ENCODE data around the gene PRDM16.

PRDM16 gene

DNA sequence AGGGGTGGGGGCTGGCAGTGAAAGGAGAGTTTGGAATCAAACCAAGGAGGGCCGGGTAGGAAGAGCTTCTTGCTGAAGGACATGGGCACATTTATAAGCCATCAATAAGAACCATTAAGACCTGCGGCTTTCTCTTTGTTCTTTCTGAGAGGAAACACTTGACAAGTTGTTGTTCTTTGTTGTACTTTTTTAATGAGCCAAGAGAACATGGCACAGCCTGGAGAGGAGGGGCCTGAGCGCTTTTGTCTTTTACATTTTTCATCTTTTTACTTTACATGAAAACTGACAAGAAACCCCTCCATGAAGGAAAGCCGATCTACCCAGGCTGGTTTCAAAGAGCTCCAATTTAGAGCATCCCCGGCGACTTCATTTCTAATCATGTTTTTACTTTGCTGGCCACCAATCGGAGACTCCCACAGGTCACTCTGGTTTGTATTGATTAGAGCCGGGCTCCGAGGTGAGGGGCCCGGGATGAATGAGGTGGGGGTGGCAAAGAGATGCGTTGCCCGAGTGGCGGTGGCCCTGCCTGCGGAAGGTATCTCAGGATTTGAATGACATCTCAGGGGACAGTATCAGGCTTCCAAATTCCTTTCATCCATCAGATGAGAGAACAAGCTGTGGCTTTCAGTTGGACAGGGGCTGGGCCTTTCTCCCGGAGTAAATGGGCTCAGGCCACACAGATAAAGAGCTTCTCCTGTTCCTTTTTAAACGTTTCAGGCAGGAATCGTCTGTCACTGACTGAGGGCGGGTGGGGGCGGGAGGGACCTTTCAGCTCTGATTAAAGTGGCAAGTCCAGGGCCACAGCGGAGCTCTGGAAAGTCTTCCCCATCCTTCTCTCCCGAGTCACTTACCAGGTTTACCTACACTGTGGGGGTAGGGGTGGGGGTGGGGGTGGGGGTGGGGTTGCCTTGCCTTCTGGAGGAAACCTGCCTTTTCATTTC, 246.7 kb downstream of the PRDM16 start:
- H3K27ac ChIP-seq, result no peak overlapping the region
- TF ChIP-seq, protein P1, sequence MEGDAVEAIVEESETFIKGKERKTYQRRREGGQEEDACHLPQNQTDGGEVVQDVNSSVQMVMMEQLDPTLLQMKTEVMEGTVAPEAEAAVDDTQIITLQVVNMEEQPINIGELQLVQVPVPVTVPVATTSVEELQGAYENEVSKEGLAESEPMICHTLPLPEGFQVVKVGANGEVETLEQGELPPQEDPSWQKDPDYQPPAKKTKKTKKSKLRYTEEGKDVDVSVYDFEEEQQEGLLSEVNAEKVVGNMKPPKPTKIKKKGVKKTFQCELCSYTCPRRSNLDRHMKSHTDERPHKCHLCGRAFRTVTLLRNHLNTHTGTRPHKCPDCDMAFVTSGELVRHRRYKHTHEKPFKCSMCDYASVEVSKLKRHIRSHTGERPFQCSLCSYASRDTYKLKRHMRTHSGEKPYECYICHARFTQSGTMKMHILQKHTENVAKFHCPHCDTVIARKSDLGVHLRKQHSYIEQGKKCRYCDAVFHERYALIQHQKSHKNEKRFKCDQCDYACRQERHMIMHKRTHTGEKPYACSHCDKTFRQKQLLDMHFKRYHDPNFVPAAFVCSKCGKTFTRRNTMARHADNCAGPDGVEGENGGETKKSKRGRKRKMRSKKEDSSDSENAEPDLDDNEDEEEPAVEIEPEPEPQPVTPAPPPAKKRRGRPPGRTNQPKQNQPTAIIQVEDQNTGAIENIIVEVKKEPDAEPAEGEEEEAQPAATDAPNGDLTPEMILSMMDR (conservative IDR thresholded peaks at IDR 0.05), result no peak
- TF ChIP-seq ZFX (IDR thresholded peaks at IDR 0.05), result no peak

DNA sequence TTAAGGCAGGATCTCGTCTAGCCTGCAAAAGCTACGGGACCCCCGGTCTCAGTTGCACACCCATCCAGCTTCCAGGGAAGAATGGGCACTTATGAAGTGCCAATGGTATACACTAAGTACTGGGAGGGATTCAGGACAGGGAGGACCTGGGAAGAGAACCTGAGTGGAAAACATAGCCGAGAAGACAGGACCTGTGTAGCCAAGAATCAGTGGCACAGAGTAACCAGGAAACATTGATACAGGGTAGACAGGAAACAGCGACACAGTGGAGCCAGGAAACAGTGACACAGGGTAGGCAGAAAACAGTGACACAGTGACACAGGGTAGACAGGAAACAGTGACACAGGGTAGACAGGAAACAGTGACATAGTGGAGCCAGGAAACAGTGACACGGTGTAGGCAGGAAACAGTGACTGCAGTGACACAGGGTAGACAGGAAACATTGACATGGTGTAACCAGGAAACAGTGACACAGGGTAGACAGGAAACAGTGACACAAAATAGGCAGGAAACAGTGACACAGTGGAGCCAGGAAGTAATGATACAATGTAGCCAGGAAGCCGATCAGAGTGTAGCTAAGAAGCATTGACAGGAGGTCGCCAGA, 247.4 kb downstream of the PRDM16 start:
- TF ChIP-seq, protein P1 (conservative IDR thresholded peaks at IDR 0.05), result no peak
- no peak for TF ChIP-seq ZFX (IDR thresholded peaks at IDR 0.05)
- H3K27ac ChIP-seq, result no peak overlapping the region

DNA sequence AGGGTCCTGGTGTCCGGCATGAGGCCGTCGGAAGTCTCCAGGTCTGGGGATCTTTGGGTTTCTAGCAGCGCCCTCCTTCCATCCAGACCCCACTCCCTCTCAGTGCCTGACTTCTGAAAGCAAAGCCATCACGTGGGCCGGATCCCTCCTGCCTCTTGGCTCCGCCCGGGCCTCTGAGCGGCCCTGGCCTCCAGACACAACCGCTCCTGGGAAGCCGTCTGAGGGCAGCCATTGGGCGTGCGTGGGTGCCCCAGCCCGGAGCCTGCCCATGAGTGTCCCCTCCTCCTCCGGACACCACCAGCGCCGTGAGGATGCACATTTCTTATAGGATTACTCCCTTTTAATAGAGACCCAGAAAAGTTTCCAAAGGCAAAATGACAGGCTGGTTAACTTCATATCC, 248.5 kb downstream of the PRDM16 start:
- TF ChIP-seq, protein P1 (conservative IDR thresholded peaks at IDR 0.05), result no peak
- TF ChIP-seq ZFX (IDR thresholded peaks at IDR 0.05), result no peak
- H3K27ac ChIP-seq, result no peak overlapping the region

DNA sequence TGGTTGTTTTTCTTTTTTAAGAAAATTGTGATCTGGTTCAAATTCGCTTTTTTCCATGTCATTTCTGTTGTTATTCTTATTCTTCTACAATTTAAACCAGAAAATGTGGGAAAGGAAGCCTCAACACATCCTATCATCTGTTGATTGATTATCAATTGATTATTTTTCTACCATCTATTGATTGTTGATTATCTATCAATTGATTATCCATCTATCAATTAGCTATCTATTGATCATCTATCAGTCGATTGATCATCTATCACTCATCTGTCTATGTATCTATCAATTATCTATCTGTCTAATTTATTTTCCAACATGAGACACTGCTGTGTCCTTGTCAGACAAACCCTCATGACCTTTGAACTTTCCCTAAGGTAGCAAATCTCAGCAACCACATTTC, 249.3 kb downstream of the PRDM16 start:
- TF ChIP-seq ZFX (IDR thresholded peaks at IDR 0.05), result no peak
- TF ChIP-seq, protein P1 (conservative IDR thresholded peaks at IDR 0.05), result no peak
- no peak overlapping the region for H3K27ac ChIP-seq

DNA sequence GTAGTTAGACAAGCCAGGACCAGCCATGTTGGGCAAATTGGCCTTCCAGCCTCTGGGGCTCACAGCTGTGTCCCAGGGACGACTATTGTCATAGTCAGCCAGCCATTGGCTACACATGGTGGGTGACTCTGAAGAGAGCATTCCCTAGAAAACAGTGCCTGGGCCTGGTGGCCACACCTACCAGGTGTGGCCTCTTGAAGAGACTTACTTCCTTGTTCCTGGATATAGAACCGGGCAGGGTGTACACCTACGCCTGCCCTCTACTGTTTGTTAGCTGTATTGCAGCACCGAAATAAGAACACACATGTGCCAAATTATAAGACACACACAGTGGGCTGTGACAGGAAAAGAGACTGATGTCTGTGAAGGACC, 250.9 kb downstream of the PRDM16 start:
- H3K27ac ChIP-seq, result no peak overlapping the region

DNA sequence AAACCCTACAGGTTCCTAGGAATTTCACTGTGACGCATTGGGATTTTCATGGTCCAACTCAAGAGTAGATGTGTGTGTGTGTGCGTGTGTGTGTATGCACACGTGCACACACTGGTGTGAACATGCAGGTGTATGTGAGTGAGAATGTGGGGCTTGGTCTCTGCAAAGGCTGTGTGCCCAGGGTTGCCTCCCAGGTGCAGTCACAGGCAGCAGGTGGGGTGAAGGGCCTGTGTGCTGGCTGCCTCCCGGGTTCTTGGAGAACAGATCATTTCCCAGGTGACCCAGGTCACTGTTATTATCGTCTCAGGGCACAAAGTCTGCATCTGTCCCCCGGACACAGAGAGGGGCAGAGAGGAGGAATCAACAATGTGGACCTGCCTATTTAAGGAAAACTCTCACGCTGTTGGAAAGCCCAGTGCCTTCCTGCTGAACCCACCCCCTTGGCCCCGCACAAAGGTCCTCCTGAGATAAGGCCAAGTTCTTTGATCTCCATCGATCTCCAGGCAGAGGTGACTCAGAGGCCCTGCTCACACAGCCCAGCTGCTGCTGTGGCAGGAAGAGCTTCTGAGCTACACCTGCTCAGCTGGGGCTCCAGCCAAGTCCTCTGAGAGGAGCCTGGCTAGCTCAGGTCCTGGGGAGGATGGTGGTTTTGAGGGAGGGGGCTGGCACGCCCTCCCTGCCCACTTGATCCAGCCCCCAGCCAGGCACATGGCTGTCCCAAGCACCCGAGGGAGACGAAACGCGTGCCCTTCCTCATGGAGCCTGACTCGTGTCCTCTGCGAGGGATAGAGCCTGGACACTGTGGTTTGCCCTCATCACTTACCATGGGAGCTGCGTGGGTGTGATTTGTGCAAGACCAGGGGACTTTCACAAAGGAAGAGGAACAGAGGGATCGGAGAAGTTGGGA, 251.5 kb downstream of the PRDM16 start:
- H3K27ac ChIP-seq, result no peak overlapping the region
- TF ChIP-seq ZFX (IDR thresholded peaks at IDR 0.05), result no peak
- TF ChIP-seq, protein P1 (conservative IDR thresholded peaks at IDR 0.05), result no peak; the same call in 1 of the 2 replicates

More for the DNA sequence above, 250.9 kb downstream of the PRDM16 start:
- TF ChIP-seq, protein P1 (conservative IDR thresholded peaks at IDR 0.05), result peak; percentile 94
- no peak for TF ChIP-seq ZFX (IDR thresholded peaks at IDR 0.05)

All from C4-2B (cell line).